HUES6 (cell line): ENCODE results near the gene NUDT4B.
"Not testable (repeated sequence)": the region's sequence is repeated elsewhere in the genome, so short reads cannot be mapped to it uniquely, and the experiment has no call there.

ENCODE experiments used
- H3K27ac ChIP-seq: 2 replicates; pipeline ENCODE4 v1.7.0; 2013; ENCODE audit warnings: low read depth, mild to moderate bottlenecking, low read length, inconsistent platforms
- H3K27me3 ChIP-seq: 2 replicates; pipeline ENCODE4 v1.6.1; 2013; ENCODE audit warnings: low read length; ENCODE audit not compliant: control insufficient read depth, insufficient read depth
- H3K36me3 ChIP-seq: 2 replicates; pipeline ENCODE4 v1.6.1; 2013; ENCODE audit warnings: low read length; ENCODE audit not compliant: control insufficient read depth, insufficient read depth
- H3K4me1 ChIP-seq: 2 replicates; pipeline ENCODE4 v1.6.1; 2013; ENCODE audit warnings: low read length; ENCODE audit not compliant: control insufficient read depth, insufficient read depth
- H3K4me3 ChIP-seq: 2 replicates; pipeline ENCODE4 v1.5.1; 2013; ENCODE audit warnings: low read depth, low read length
- H3K9ac ChIP-seq: one replicate; pipeline ENCODE4 v1.6.1; 2013; ENCODE audit warnings: mild to moderate bottlenecking, low read length
- H3K9me3 ChIP-seq: 2 replicates; pipeline ENCODE4 v1.6.1; 2013; ENCODE audit warnings: low read depth, low read length; ENCODE audit not compliant: control insufficient read depth, insufficient read depth

NUDT4B gene

DNA sequence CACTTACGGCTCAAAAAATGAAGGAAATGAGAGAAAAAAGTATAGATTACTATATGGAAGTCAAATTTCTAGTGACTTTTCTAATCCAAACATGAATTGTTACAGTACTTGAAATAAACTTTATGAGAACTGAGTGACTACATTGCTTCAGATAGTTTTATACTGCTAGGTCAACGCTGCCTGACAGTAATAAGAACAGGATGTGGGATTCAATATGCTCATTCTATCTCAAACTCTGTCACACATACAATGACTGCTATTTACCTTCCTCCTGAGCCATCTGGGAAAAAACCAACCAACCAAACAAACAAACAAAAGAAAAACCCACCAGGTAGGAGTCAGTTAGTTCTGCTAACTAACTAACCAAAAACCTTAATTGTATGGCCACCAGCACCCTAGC is 20.0 kb downstream of the NUDT4B start:
- H3K9ac ChIP-seq, H3K27me3 ChIP-seq, H3K27ac ChIP-seq, H3K9me3 ChIP-seq, H3K4me1 ChIP-seq, H3K36me3 ChIP-seq, H3K4me3 ChIP-seq: not testable (repeated sequence)

DNA sequence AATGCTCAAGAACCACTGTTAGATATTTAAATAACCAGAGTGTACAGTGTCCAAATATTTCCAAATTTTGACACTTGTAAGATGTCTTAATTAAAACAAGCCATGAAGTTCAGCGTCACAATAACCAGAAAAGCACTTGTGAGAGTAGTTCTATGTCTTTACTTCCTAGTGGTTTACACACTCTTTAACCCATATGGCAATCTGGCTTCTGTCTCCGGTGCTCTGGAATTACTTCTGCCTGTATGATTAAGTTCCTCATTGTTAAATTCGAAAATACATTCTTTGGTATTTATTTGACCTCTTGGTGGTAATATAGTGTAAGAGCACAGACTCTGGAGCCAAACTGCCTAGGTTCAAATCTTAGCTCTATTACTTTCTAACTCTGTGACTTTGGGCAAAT is 20.9 kb downstream of the NUDT4B start:
- not testable (repeated sequence) for H3K4me3 ChIP-seq, H3K9me3 ChIP-seq, H3K9ac ChIP-seq, H3K4me1 ChIP-seq, H3K36me3 ChIP-seq, H3K27me3 ChIP-seq, H3K27ac ChIP-seq

GRCh38 chr1:148773690-148774089 is 25.1 kb downstream of the NUDT4B start:
- not testable (repeated sequence) for H3K27ac ChIP-seq, H3K9ac ChIP-seq, H3K4me3 ChIP-seq, H3K4me1 ChIP-seq, H3K9me3 ChIP-seq, H3K27me3 ChIP-seq, H3K36me3 ChIP-seq

GRCh38 chr1:148774102-148774501 is 25.5 kb downstream of the NUDT4B start:
- not testable (repeated sequence) for H3K9ac ChIP-seq, H3K4me3 ChIP-seq, H3K9me3 ChIP-seq, H3K27me3 ChIP-seq, H3K36me3 ChIP-seq, H3K4me1 ChIP-seq, H3K27ac ChIP-seq

GRCh38 chr1:148775263-148775662 is 26.7 kb downstream of the NUDT4B start:
- not testable (repeated sequence) for H3K9ac ChIP-seq, H3K27ac ChIP-seq, H3K4me1 ChIP-seq, H3K9me3 ChIP-seq, H3K36me3 ChIP-seq, H3K27me3 ChIP-seq, H3K4me3 ChIP-seq

DNA sequence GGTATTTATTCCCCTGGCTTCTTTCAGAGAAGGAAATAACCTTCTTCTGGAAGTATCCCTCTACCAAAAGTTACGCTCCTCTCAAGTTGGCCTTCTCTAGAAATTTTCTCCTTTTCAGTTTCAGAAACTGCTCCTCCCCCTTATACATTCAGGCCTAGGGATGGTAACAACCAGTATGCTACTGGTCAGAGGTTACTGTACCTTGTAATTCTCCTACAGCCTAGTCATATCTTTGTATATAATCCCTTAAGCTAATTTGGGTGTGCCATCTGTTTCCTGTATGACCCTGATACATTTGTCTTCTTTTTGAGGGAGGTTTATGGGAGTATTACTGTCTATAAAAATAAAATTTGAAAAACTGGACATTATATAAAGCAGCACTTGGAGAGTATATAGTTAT is 29.1 kb downstream of the NUDT4B start:
- H3K4me1 ChIP-seq, H3K9ac ChIP-seq, H3K27ac ChIP-seq, H3K36me3 ChIP-seq, H3K4me3 ChIP-seq, H3K9me3 ChIP-seq, H3K27me3 ChIP-seq: not testable (repeated sequence)

- H3K9me3 ChIP-seq, H3K9ac ChIP-seq, H3K4me3 ChIP-seq, H3K36me3 ChIP-seq, H3K4me1 ChIP-seq, H3K27ac ChIP-seq, H3K27me3 ChIP-seq: not testable (repeated sequence)
Observed at GRCh38 chr1:148780404-148780803, 31.8 kb downstream of the NUDT4B start.

DNA sequence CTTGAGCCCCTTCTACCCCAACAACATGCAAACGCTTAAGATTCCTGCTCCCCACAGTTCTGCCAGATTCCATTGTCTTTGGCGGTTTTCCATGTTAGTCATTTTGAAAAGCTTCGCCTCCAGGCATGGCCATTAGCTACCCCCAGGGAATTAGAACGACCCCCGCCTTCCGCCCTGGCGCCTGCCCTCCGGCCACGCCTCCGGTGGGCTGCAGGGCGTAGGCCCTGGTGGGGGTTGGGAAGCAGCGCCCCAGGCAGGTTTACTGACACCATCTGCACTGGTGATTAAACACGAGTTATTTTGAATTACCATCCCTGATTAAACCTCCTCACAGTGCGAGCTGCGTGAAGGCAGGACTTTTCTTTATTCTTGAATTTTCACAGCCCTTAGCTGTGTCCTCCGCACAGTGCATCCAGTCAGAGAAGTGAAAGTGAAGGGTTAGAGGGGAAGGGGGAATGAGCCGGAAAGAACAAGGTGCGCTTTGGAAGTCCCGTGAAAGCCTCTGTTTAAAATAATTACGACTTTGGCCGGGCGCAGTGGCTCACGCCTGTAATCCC is 43.0 kb downstream of the NUDT4B start:
- not testable (repeated sequence) for H3K27me3 ChIP-seq, H3K27ac ChIP-seq, H3K4me3 ChIP-seq, H3K9ac ChIP-seq, H3K4me1 ChIP-seq, H3K9me3 ChIP-seq, H3K36me3 ChIP-seq

GRCh38 chr1:148793762-148794332 is 45.3 kb downstream of the NUDT4B start:
- not testable (repeated sequence) for H3K9me3 ChIP-seq, H3K27me3 ChIP-seq, H3K9ac ChIP-seq, H3K27ac ChIP-seq, H3K4me1 ChIP-seq, H3K4me3 ChIP-seq, H3K36me3 ChIP-seq
